MV-4-11 (cell line): ENCODE results near the gene TSR3.

ENCODE experiments used
- DNase-seq: peaks from one replicate; lab custom pipeline; 2025; lab: John Stamatoyannopoulos, UW

TSR3 gene

DNA sequence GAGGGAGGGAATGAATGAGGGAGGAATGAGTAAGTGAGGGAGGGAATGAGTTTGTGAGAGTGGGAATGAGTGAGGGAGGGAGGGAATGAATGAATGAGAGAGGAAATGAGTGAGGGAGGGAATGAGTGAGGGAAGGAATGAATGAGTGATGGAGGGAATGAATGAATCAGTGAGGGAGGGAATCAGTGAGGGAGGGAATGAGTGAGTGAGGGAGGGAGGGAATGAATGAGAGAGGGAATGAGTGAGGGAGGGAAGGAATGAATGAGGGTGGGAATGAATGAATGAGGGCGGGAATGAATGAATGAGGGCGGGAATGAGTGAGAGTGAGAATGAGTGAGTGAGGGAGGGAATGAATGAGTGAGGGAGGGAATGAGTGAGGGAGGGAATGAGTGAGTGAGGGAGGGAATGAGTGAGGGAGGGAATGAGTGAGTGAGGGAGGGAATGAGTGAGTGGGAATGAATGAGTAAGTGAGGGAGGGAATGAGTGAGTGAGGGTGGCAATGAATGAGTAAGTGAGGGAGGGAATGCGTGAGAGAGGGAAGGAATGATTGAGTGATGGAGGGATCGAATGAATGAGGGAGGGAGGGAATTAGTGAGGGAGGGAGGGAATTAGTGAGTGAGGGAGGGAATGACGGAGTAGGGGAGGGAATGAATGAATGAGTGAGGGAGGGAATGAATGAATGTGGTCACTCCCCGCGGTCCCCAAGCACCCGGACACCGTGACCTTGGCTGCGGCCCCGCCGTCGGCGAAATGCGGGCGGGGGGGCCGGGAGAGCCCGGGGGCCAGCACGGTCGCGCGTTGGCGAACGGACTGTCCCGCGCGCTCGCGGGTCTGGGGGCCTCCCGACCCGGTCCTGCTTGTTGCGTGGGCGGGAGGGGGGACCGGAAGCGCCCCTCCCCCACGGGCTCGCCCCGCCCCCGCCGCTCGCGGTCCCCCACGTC is 43.4 kb downstream of the TSR3 start:
- DNase-seq: peak; percentile 58

DNA sequence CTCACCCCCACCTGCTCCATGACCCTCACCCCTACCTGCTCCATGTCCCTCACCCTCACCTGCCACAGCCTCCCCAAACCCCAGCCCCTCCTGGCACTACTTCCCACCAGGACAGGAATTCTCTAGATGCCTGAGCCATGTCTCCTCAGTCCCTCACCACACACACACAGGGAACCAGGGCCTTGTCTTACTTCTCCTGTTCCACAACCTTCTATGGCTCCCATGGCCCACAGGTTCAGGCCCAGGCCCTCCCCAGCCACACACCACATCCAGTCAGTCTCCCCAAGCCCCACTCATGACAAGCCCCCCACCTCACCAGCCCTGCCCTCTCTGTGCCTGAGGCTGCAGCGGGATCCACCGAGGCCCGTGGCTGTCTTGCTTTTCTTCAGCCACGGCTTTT is 45.3 kb downstream of the TSR3 start:
- DNase-seq: no peak

DNA sequence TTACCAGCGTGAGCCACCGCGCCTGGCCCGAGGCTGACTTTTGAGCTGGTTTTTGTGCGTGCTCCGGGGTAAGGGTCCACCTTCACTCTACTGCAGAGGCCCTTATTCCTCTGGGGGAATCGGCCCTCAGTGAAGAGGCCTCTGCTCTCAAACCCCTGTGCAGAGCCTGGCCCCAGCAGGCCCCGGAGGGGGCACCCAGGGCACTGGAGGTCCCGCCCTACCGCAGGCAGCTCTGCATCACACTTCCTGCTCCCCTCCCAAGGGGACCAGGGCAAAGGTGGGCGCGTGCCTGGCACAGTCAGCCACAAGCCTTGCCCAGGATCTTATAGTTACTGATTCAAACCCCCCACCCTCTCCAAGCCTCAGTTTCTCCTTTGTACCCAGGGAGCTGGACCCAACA is 45.9 kb downstream of the TSR3 start:
- no peak for DNase-seq

DNA sequence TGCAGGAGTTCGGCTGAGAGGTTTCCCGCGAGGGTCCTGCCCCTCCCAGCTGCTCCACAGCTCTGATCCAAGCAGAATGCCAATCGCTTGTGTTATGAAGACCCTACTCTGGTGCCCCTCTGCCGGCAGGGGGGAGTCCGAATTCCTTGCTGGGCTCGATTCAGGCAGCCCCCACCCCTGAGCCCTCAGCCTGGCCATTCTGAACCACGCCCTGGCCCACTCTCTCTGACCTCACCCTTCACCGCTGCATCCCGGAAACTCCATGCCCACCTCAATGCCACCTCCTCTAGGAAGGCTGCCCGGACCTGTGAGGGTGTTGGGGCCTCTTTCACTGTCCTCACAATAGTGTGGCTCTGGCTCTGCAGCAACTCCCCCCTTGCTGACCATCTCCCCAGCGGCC is 50.1 kb downstream of the TSR3 start:
- no peak for DNase-seq

DNA sequence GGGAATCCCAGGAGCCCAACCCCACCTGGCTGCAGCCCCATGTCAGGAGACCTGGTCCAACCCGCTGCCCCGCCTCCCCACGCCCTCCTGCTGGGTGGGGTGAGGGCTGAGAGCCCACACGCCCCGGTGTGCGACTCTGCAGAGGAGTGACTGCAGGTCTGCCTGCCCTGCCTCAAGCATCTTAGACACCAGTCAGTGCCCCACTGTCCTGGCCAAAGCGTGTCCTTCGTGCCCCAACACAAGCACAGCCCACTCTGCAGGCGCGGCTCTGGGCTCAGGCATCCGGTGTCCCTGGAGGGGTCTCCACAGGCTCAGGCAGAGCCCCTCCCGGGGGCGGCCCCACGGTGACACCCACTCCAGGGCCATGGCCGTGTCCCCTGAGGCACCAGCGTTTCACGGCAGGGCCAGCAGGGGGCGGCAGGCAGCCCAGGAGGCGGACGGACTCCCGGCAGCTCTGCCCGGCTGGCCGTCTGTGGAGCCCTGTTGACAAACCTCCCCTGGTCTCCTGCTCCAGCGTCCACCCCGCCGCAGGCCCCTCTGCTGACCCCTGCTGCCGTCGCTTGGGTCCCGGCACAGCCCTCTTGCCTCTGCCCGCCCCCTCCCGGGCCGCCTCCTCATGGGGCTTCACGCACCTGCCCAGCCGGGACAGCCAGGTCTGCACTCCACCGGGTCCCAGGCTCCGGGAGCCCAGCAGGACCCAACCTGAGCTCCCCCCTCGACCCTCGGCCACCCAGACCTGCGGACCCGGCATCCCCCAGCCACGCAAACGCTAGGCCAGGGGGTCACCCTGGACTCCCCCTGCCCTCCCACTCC is 50.8 kb downstream of the TSR3 start:
- DNase-seq: peak; percentile 35

DNA sequence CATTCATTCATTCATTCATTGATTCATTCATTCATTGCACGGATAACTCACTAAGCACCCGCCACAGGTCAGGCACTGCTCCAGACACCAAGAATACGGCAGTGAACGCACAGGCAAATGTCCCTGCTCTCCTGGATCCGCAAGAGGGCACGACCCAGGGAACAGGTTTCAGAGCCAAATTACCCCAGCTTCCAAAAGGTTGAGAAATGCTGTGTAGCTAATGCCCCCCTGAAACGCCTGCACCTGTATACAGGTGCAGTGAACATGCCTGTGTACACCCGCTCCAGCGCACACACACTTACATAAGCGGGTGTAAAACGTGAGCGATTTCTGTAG is 51.8 kb downstream of the TSR3 start:
- no peak for DNase-seq
